Kidney glomerular epithelial cell (primary cell): ENCODE results near the gene GRIP2.

Experiments used
- DNase-seq: peaks from one replicate; lab custom pipeline; 2025; lab: John Stamatoyannopoulos, UW

The GRIP2 gene

DNA sequence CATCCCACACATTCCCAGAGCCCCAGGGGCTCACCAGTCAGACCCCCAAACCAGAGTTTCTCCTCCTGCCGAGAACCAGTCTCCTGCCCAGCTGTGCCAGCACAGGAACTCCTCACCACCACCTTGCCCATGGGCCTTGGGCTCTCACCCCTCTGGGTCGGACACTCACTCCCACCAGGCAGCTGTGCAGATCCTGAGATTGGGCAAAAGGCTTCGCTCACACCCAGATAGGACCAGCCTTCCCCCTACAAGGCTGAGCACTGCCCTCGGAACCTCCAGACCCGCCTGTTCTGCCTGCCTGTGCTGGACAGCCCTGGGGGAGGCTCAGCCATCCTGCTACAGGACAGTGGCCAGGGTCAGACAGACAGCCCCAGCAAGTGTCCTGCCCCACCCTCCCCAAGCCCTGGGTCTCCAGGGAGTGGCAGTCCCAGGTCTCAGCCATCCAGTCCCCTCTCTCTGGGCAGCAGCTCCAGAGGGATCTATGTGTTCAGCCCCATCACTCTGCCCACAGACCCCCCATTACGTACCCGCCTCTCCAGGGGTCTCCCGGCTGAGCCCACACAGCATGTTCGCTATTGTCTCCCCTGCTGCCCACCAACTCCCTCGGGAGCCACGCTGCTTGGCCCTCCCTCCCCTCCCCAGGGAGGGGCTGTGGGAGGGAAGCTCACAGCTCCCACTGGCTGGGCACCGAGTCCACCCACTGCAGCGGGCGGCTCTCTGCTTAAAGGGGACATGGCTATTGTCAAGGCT, at the start of gene GRIP2:
Gene GRIP2, minus strand, starts transcription at position 601 of the 750 bp plus-strand sequence. Its CDS starts 34 bp downstream, at position 567.
- DNase-seq: no peak

DNA sequence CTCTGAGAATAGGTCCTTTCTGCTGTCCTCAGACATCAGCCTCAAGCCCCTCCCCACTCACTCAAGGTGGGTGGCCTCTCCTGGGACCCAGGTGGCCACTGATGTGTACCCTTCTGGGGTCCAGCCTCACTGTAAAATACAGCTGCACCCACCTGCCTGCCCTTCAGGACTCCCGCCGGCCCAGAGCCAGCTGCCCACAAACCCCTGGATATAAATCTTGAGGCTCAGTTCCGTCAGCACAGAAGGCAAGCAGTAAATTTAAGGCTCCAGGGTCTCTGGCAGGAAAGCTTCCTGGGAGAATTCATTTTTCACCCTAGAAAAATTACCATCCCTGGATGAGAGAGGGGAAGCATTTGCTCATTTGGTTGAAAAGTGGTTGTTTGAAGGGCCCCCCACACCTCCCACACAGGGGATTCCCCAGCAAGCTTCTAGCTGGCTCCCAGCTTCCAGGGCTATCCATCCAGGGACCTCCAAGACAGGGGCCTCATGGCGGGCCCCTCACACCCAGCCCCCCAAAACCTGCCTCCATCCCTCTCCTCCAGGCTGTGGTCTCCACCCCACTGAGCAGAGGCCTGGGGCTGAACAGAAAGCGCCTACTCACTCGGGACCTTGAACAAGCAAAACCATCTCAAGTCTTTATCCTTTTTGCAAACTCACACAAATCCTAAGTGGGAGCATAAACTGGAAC, 48.4 kb upstream of the GRIP2 start:
- no peak for DNase-seq

DNA sequence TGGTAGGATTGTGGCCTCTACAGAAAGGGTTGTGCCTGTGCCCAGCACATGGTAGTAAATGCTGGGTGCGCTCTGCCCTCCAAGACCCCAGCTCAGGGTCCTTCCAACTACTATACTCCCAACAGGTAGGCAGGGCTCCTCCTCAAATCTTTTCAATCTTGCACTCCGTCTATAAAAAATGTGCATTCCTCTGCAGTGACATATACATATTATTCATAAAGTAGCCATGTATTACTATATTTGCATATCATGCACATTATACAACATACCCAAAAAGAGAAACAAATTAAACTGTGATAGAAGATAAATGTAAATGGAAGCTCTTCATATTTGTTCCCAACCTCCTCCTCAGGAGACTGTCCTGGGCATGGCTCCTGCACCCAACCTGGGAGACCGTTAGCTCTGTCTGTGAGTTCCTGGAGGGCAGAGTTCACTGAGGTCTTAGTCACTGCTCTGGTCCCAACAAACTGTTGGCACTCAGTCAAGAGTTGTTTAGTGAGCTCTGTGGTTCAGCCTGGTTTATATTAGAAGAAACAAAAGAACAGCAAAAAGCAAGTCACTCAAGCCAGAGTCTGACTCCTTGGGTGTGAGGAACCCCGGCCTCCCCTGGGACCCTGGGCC, 47.7 kb upstream of the GRIP2 start:
- DNase-seq: peak; percentile 40

DNA sequence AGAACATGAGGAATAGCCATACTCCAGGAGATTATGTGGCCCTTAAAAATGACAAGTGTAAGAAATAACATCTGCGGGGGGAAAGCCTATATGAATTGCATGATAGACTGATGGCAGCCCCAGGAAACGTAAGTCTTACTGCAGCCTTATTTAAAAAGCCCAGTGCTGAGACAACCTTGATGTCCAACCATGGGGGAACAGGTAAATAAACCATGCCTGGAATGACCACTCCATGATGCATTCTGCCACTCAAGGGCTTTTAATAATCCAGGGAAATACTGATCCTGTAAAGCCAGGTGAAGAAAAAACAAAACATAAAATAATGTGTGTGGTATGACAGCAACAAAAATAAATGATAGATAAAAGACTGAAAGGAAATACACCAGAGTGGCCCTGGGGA, 46.5 kb upstream of the GRIP2 start:
- no peak for DNase-seq

DNA sequence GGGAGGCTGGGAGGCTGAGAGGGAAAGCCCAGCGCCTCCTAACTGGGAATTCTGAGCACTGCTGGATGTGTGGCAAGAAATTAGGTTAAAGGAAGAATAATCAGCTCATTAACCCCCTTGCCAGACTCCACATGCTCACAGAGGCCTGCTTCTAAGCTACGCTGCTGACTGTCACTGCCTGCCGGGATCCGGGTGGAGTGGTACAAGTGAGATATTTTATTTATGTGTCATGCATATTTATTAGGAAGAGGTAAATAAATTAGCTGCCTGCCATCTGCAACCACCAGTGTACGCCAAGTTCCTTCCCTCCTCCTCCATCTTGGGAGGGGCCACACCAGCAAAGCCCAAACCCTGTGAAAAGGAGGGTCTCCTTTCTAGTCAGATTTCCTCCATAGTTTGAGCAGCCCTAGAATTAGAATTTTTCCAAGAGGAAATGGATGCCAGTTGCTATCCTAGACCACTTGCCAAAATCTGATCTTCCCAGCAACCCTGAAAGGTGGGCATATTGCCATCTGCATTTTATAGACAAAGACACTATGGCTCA, 43.5 kb upstream of the GRIP2 start:
- no peak for DNase-seq

DNA sequence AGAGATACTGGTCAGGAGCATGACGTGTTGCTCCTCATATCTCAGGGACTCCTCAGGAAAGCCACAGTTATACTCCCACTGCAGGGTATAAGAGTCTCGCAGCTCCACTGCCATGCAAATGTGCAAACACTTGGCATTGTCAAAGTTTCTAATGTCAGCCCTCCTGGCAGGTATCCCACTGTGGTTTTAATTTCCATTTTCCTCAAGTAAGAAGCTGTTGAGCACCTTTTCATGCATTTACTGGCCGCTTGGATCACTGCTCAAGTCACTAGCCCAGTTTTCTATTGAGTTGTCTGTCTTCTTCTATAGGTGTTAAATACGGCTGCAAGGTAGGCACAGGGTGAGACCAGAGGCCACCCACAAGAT, 41.9 kb upstream of the GRIP2 start:
- no peak for DNase-seq

DNA sequence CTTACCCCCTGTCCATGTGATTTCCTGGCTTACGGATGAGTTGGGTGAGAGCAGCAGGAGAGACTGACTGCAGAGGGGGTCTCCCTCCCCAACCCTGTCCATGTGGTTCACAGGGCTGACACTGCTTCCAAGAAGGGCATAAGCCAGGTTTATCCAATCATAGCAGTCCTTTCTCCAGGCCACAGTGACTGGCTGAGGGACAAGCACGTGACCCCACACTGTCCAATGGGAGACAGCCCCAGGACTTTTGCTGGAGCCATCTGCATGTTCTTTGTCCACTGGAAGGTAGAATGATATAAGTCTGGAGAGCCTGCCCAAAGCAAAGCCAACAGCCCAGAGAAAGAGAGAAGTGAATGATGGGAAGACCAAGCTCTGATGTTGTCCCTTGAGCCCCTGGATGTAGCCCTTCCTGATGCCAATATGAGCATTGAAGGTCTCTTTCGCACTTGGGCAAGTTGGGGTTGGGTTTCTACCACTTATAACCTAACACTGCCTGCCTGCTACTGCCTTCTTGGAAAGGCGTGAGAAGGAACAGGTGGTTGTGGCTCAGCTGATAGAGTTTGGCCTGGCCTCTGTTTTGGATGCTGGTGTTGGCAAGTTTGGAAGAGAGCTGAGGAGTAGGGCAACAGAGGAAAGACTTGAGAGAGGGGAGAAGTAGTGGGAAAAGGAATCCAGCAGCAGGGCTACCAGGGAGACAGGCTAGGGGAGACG, 41.3 kb upstream of the GRIP2 start:
- no peak for DNase-seq

DNA sequence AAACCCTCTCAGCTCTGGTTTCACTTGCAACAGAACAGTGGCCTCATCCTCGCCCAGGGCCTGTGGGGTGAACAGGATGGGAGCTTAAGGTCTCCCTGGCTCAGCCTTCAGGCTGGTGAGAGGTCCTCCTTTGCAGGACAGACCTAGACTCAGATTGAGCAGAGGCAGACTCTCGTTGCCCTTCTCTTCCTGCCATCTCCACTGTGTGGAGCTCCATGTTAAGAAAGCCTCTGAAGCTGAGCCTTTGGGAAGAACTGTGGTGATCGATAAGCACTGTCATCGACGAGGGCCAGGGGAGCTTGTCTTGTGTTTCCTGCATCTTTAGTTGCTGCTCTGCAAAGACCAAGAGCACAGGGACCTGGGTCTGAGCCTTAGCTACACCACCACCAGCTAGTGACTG, 37.8 kb upstream of the GRIP2 start:
- no peak for DNase-seq

DNA sequence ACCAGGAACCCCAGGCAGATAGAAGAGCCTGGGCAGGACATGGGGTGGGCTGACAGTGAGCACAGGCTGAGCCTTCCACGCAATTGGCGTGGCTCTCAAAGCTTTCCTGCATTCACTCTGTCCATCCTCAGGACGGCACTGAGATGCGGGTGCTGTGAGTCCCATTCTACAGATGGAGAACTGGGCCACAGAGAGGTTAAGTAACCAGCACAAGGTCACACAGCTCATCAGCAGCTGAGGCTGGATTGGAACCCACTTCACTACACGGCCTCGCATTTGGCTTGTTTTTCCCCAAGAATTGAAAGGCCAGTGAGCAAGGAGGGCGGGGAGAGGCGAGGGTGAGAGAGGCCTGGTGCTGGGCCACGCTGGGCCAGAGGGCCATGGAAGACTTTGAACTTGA, 36.0 kb upstream of the GRIP2 start:
- DNase-seq: no peak

DNA sequence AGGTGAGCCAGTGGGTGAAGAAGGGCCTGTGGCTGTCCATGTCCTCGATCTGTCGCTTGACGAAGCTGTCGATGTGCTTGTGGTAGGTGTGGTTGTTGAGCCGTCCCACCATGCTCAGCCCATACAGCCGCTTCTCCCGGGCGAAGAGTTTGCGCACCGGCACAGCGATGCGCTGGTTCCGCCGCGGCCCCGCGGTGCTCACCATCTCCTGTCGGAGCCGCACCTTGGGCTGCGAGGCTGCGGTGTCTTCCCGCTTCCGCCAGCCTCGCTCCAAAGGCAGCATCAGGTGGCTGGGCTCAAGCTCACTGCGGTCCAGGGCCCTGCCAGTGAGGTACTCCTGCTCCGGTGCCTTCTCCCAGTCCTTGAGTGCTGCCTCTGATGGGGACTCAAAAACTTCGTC, 34.0 kb upstream of the GRIP2 start:
- DNase-seq: no peak

DNA sequence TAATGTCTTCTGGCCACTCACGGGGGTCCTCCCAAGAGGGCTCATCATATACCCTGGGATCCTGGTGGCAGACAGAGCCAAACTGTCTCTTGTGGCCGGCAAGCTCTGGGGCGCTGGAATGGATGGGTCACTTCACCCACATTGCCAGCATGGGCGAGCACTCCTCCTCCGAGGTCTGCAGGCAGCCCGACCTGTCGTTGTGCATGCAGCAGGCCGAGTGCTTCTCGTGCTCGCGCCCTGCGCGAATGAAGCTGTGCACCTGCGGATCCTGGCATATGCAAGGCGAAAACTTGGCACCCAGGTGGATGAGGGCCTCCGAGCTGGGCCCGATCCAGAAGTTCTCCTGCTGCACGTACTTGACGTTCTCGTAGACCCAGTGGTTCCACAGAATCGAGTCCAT, 33.6 kb upstream of the GRIP2 start:
- no peak for DNase-seq

DNA sequence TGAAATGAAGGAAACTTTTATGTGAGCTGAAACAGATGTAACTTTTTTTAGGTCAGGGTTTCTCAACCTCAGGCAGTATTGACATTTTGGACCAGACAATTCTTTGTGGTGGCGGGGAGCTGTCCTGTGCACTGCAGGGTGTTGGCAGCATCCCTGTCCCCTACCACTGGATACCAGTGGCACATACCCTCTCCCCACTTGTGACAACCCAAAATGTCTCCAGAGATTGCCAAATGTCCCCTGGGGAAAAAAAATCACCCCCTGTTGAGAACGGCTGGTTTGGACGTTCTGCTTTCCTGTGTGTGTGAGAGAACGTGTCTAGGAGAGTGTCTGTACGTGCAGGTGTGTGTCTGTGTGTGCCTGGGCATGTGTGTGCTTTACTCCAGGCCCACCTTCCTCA, 30.7 kb upstream of the GRIP2 start:
- DNase-seq: no peak

DNA sequence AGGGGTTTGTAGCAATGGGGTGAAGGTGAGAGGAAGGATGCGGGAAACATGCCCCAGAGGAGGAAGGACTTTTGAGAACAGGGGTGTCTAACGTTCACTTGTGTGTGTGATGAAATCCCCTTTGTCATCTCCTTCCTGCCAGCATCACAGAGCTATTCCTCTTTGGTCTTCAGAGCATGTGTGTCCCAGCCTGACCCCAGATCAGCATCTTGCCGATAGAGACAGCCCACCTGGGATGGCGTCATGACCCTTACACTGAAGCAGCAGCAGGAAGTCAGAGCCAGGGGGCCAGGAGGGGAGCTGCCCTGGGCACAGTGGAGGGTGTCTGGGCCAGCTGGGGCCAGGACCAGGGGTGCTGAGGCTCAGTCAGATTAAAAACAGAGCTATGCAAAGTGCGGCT, 29.9 kb upstream of the GRIP2 start:
- no peak for DNase-seq

DNA sequence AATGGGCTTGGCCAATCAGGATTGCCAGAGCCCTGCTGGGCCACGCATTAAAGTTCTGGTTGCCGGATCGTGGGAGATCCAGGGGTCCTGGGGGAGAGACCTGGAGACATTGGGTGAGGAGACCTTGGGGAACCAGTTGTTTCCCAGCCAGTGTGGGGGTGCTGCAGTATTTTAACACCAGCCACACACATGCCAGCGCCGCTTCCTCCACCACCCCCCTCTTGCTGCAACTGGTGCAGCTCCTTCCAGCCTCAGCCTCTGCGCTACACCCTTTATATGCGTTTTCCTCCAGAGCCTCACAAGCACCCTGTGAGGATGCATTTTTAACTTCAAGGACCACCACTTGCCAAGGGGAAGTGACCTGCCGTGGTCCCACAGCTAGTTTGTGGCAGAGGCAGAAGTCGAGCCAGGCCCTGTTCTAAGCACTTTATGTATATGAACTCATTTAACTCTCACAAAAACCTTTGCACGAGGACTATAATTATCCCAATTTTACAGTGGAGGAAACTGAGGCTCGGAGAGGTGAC, 29.4 kb upstream of the GRIP2 start:
- DNase-seq: no peak

DNA sequence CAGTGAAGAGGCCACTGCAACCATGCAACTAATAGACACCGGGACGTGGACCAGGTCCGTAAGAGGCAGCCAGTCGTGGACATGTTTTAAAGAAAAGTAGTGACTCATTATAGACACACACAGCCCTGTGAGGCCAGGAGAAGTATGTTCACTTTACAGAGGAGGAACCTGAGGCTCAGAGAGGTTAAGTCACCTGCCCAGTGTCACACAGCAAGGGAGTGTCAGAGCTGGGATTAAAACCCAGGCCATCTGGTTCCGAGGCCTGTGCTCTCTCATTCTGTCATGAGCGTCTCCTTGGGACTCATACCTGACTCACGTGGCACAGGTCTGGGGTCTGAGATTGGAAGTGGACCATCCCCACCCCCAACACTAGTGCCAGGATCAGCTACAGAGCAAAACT, 28.1 kb upstream of the GRIP2 start:
- no peak for DNase-seq

DNA sequence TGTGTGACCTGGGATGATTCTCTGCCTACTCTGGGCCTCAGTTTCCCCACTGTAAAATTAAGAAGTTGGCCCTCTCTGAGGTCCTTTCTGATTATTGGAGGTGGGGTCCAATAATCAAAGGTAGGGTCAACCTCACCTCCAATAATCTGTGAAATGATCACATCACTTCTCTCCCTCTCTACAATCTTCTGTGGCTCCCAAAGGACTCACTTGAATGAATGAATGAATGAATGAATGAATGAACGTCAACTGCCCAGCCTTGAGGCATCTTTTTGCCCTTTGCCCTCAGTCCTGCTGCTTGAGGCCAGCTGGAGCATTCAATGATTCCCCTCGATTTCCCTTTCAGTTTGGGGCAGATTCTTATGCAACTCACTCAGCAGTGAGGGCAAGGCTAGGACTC, 26.7 kb upstream of the GRIP2 start:
- DNase-seq: no peak

DNA sequence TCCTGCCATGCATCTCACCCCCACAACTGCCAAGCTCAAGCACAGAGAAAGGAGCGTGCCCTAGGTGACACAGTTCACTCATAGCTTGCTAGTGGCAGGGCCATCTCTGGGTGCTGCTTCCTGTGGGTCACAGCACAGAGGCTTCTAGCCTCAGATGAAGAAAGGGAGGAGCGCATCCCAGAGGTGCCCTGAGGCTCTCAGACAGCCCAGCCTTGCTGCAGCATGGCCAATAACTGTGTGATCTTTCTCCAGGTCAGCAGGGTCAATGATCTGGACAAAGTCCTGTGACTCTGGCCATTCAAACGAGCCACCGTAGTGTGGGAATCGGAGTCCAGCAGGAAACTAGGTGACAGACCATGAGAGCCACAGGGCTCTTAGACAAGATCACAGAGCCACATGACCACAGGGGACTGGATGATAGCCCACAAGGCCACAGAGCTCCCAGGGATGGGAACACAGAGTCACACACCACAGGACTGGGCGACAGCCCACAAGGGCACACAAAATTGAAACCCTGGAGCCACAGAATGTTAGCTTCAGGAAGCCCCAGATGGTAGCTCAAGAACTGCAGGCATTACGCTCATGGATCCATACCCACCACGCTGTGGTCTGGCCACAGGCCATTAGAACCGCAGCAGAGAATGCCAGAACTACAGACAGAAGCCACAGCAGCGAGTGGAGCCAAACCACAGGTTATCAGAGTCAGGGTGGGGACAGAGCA, 25.9 kb upstream of the GRIP2 start:
- DNase-seq: no peak

DNA sequence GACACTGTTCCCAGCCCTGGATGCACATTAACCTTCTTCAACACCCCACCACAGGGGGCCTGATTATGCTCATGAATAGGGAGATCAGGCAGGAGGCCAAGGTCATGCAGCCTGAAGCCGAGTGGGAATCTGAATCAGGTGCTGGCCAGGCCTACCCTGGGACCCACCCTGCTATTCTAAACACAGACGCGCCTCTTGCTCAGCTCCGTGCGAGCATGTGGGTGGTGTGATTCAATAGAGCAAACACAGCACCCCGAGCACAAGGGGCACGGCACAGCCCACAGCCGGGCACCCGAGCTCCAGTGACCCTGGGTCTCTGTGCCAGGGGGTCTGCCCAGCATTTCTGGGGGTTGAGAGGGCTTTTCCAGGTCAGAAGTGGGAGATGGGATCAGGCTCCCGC, 24.6 kb upstream of the GRIP2 start:
- no peak for DNase-seq

DNA sequence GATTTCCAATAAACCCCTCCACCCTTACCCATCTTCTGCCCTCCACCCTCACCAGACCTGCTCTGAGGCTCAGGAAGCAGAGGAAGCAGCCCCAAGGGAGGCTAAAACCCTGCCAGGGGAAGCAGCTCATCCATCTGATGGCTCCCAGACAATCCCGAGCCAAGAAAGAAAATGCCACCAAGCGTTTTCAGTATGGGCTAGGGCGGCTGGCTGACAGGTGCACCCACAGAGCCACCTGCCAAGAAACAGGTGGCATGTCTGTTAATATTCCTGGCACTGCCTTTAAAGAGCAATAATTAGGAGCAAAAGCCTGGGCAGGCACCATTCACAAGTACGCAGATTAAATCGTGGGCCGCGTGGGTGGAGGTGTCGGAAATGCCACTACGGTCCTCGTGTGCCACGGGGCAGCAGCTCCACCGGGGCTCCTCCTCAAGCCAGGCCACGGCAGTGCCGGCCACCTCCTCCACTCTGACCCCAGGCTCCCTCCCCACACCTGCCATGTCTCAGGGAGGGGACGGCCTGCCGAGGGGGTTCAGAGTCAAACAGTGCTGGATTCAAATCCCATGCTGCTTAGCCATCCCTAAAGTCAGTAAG, 23.9 kb upstream of the GRIP2 start:
- DNase-seq: no peak

DNA sequence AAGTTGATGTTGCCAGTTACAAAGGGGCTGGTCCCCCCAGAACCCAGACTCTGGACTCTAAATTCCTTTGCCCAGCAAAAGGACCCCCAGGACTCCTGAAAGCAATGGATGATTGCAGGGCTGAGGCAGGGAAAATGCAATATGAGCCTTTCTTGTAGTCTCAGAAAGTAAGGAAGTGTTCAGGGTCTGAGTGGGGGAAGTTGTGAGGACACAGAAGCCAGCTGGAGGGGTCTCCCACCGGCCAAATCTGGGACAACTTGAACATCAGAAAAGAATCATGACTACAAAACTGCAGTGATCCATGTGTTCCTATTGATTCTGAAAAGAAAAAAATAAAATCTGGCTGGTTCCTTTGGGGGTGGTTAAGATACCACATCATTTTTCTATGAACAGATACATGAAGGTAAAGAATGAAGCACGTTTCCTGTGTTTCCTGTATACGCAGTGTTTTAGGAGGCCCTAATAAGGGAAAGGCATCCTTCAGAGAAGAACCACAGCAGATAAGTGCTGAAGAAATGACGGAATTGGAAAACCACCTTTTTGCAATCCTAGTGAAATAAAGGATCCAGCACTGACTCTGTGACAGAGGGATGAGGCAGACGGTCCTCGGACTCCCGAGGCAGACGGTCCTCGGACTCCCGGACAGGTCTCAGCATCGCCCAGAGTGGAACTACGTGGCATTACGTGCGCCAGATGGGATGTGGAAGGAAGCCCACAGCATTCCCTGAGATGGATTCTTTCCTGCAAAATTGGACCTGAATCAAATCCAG, 22.2 kb upstream of the GRIP2 start:
- no peak for DNase-seq
